ENCODE results near the gene EPSTI1.

EPSTI1 gene

GRCh38 chr13:42836930-42837690, 154.9 kb downstream of the EPSTI1 start:
- DNase-seq: no peak

Measured in retina (tissue), 1 donor.